Measurements from ENCODE around the gene TUG1. TPM values are rescaled to one million over a fixed set of nuclear protein-coding genes. Genes with fewer than 3 reads are reported as not detected.

TUG1 gene
- polyA plus RNA-seq (2013, experiment 1 of 4), result 139 TPM
- polyA plus RNA-seq (2013, experiment 2 of 4), result 153 TPM
- polyA plus RNA-seq (2013, experiment 3 of 4), result 109 TPM
- 132 TPM for polyA plus RNA-seq (2013, experiment 4 of 4)

DNA sequence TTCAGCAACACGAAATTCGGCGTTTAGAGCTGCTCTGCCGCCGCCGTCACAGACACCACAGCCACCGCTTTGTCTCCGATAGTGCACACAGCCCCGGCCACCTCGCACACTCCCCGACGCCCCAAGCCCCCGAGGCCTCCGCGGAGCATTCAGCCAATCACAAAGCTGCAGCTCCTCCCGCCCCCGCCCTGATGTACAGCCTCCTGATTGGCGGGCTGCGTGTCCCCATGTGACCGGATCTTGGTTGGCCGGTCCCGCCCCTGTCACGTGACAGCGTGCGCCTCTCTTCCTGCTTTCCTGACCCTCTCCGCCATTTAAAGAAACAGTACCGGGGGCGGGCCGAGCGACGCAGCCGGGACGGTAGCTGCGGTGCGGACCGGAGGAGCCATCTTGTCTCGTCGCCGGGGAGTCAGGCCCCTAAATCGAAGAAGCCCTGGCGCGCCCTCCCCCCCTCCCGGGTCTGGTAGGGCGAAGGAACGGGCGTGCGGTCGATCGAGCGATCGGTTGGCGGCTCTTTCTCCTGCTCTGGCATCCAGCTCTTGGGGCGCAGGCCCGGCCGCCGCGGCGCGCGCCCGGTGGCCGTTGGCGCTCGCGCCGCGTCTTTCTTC is at the start of gene TUG1:
Gene TUG1 (plus strand): TSS at position 342 of the 608 bp plus-strand sequence.
- Histone ChIP-seq H3K4me3 (ENCODE audit: insufficient read depth, low read depth, low read length) (peak within 1 kb of the TSS; percentile 91), H3K27me3 (ENCODE audit: control insufficient read depth, insufficient read depth, low read length, poor library complexity, severe bottlenecking) (no peaks in the 10 kb centered on the region), H3K36me3 (ENCODE audit: control insufficient read depth, insufficient read depth, low read length) (peaks cover 46% of the 10 kb centered on the region), H3K4me1 (ENCODE audit: control insufficient read depth, insufficient read depth, low read length) (no peaks in the 10 kb centered on the region), H3K9me3 (ENCODE audit: control insufficient read depth, low read length) (peaks cover 22% of the 10 kb centered on the region), H3K27ac (ENCODE audit: insufficient read depth, low read depth, low read length, poor library complexity, severe bottlenecking) (peak within 1 kb of the TSS; percentile 89)
- 0% methylated on average over 67 of the region's 67 CpGs for WGBS, 2 experiments

GRCh38 chr22:30919973-30920372 is 49.1 kb upstream of the TUG1 start:
- H3K9me3 ChIP-seq (ENCODE audit: control insufficient read depth, low read length), result no peaks in the 10 kb centered on the region
- no peaks in the 10 kb centered on the region for H3K4me1 ChIP-seq (ENCODE audit: control insufficient read depth, insufficient read depth, low read length)
- no peak overlapping the region for H3K4me3 ChIP-seq (ENCODE audit: insufficient read depth, low read depth, low read length)
- WGBS, 2 experiments, result 84 to 92% methylated on average over 7 of the region's 7 CpGs
- peaks cover 2% of the 10 kb centered on the region for H3K36me3 ChIP-seq (ENCODE audit: control insufficient read depth, insufficient read depth, low read length)
- no peaks in the 10 kb centered on the region for H3K27me3 ChIP-seq (ENCODE audit: control insufficient read depth, insufficient read depth, low read length, poor library complexity, severe bottlenecking)
- H3K27ac ChIP-seq (ENCODE audit: insufficient read depth, low read depth, low read length, poor library complexity, severe bottlenecking), result no peak overlapping the region

- H3K4me1 ChIP-seq (ENCODE audit: control insufficient read depth, insufficient read depth, low read length), result no peaks in the 10 kb centered on the region
- no peak overlapping the region for H3K27ac ChIP-seq (ENCODE audit: insufficient read depth, low read depth, low read length, poor library complexity, severe bottlenecking)
- H3K27me3 ChIP-seq (ENCODE audit: control insufficient read depth, insufficient read depth, low read length, poor library complexity, severe bottlenecking), result no peaks in the 10 kb centered on the region
- no peak overlapping the region for H3K4me3 ChIP-seq (ENCODE audit: insufficient read depth, low read depth, low read length)
- no peaks in the 10 kb centered on the region for H3K9me3 ChIP-seq (ENCODE audit: control insufficient read depth, low read length)
- WGBS, 2 experiments, result 13 to 16% methylated on average over 9 of the region's 9 CpGs
- H3K36me3 ChIP-seq (ENCODE audit: control insufficient read depth, insufficient read depth, low read length), result peaks cover 5% of the 10 kb centered on the region
Observed at GRCh38 chr22:30920407-30920806, 48.7 kb upstream of the TUG1 start.

DNA sequence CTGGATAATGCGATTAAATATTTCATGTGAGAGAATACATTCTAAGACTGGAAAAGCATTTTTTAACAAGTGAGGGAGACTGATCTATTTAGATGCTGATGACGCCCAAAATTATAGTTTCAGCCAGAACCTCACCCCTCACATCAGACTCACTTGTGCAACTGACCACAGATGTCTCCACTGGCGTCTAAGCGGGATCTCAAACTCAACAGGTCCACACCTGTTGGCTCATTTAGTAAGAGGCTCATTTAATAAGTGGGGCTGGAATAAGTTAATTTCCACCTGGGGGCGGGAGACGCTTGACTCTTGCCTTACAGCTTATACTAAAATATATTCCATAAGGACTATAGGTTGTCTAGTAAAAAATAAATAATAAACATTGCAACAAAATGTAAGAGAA is 48.0 kb upstream of the TUG1 start:
- Histone ChIP-seq H3K27me3 (ENCODE audit: control insufficient read depth, insufficient read depth, low read length, poor library complexity, severe bottlenecking) (no peaks in the 10 kb centered on the region), H3K9me3 (ENCODE audit: control insufficient read depth, low read length) (no peaks in the 10 kb centered on the region), H3K4me1 (ENCODE audit: control insufficient read depth, insufficient read depth, low read length) (no peaks in the 10 kb centered on the region), H3K4me3 (ENCODE audit: insufficient read depth, low read depth, low read length) (no peak overlapping the region), H3K36me3 (ENCODE audit: control insufficient read depth, insufficient read depth, low read length) (peaks cover 5% of the 10 kb centered on the region), H3K27ac (ENCODE audit: insufficient read depth, low read depth, low read length, poor library complexity, severe bottlenecking) (no peak overlapping the region)
- WGBS, 2 experiments, result 95 to 97% methylated on average over 4 of the region's 6 CpGs

DNA sequence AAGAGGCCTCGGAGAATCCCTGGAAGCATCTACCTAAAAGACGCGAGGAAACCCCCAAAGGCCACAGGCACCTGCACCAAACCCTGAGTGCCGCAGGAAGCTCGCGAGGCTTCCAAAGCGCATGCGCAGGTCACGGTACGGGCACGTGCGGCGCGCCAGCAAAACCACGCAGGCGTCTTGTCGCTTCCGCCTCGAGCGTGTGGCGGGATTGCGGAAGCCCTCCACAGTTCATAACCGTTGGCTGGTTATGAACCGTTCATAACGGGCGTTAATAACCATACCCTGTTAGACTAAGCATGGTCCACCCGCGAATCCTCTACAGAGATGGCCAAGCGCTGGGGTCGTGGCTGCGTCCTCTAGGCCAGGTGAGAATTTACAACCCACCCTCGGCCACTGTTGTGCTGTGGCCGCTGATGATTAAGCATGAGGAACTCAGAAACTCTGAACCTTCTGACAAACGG is 46.9 kb upstream of the TUG1 start:
- no peaks in the 10 kb centered on the region for H3K27me3 ChIP-seq (ENCODE audit: control insufficient read depth, insufficient read depth, low read length, poor library complexity, severe bottlenecking)
- no peak overlapping the region for H3K27ac ChIP-seq (ENCODE audit: insufficient read depth, low read depth, low read length, poor library complexity, severe bottlenecking)
- no peaks in the 10 kb centered on the region for H3K9me3 ChIP-seq (ENCODE audit: control insufficient read depth, low read length)
- 95% methylated on average over 34 of the region's 34 CpGs for WGBS, 2 experiments
- H3K4me1 ChIP-seq (ENCODE audit: control insufficient read depth, insufficient read depth, low read length), result no peaks in the 10 kb centered on the region
- peaks cover 12% of the 10 kb centered on the region for H3K36me3 ChIP-seq (ENCODE audit: control insufficient read depth, insufficient read depth, low read length)
- no peak overlapping the region for H3K4me3 ChIP-seq (ENCODE audit: insufficient read depth, low read depth, low read length)

DNA sequence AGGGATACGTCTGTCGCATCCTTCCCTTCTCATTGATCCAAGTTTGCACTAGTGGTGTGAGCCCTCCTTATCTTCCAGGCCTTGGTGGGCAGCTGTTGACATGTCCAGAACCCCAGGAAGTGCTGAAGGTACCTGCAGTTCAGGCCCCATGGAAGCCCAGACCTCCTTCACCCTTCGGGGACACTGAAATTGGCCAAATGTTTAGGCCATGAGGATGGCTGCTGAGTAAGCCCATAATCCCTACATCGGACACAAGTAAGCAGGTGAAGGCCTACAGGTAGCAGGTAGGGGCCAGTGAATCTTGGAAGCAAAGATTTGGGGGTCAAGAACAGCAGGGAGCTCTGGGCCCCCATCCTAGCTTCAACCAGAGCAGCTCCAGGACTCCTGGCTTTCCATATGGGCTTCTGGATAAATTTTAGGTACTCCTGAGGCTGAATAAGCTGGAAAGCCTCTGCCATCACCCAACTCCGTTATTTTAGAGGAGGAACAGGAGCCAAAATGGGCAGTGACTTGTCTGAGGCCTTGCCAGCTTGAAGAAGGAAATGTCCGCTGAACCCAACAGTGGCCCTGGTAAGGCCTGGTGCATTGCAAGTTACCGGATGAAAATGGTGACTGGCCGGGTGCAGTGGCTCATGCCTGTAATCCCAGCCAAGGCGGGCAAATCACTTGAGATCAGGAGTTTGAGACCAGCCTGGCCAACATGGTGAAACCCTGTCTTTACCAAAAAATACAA is 45.7 kb upstream of the TUG1 start:
- H3K4me3 ChIP-seq (ENCODE audit: insufficient read depth, low read depth, low read length), result no peak overlapping the region
- no peak overlapping the region for H3K27ac ChIP-seq (ENCODE audit: insufficient read depth, low read depth, low read length, poor library complexity, severe bottlenecking)
- H3K27me3 ChIP-seq (ENCODE audit: control insufficient read depth, insufficient read depth, low read length, poor library complexity, severe bottlenecking), result no peaks in the 10 kb centered on the region
- no peaks in the 10 kb centered on the region for H3K4me1 ChIP-seq (ENCODE audit: control insufficient read depth, insufficient read depth, low read length)
- 94 to 96% methylated on average over 9 of the region's 9 CpGs for WGBS, 2 experiments
- no peaks in the 10 kb centered on the region for H3K9me3 ChIP-seq (ENCODE audit: control insufficient read depth, low read length)
- H3K36me3 ChIP-seq (ENCODE audit: control insufficient read depth, insufficient read depth, low read length), result peaks cover 23% of the 10 kb centered on the region

GRCh38 chr22:30925667-30926066 is 43.4 kb upstream of the TUG1 start:
- H3K27me3 ChIP-seq (ENCODE audit: control insufficient read depth, insufficient read depth, low read length, poor library complexity, severe bottlenecking), result no peaks in the 10 kb centered on the region
- H3K9me3 ChIP-seq (ENCODE audit: control insufficient read depth, low read length), result no peaks in the 10 kb centered on the region
- H3K4me1 ChIP-seq (ENCODE audit: control insufficient read depth, insufficient read depth, low read length), result no peaks in the 10 kb centered on the region
- no peak overlapping the region for H3K27ac ChIP-seq (ENCODE audit: insufficient read depth, low read depth, low read length, poor library complexity, severe bottlenecking)
- H3K36me3 ChIP-seq (ENCODE audit: control insufficient read depth, insufficient read depth, low read length), result peaks cover 35% of the 10 kb centered on the region
- 94 to 97% methylated on average over 5 of the region's 5 CpGs for WGBS, 2 experiments
- no peak overlapping the region for H3K4me3 ChIP-seq (ENCODE audit: insufficient read depth, low read depth, low read length)

- Histone ChIP-seq H3K27me3 (ENCODE audit: control insufficient read depth, insufficient read depth, low read length, poor library complexity, severe bottlenecking) (no peaks in the 10 kb centered on the region), H3K4me1 (ENCODE audit: control insufficient read depth, insufficient read depth, low read length) (no peaks in the 10 kb centered on the region), H3K27ac (ENCODE audit: insufficient read depth, low read depth, low read length, poor library complexity, severe bottlenecking) (no peak overlapping the region), H3K9me3 (ENCODE audit: control insufficient read depth, low read length) (no peaks in the 10 kb centered on the region), H3K36me3 (ENCODE audit: control insufficient read depth, insufficient read depth, low read length) (peaks cover 43% of the 10 kb centered on the region), H3K4me3 (ENCODE audit: insufficient read depth, low read depth, low read length) (no peak overlapping the region)
- WGBS, 2 experiments, result 93 to 95% methylated on average over 4 of the region's 4 CpGs
Observed at GRCh38 chr22:30926706-30927105, 42.4 kb upstream of the TUG1 start.

DNA sequence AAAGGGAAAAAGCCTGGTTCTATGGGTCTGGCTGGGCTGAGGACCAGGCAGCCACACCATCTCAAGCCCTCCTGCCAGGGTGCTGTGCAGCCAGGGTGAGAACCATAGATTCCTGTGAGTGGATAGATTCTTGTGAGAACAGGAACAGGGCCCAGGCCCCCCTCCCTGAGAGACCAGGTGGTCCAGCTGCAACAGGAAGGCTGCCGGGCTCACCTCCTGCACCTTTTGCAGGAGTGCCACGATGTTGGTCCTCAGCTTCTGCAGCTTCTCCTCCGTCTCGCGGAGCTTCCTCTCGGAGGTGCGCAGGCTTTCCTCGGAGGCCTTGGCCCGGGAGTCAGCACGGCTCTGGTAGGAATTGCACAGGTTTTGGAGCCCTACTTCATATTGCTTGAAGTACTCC is 41.3 kb upstream of the TUG1 start:
- 95 to 96% methylated on average over 10 of the region's 10 CpGs for WGBS, 2 experiments
- H3K4me3 ChIP-seq (ENCODE audit: insufficient read depth, low read depth, low read length), result no peak overlapping the region

GRCh38 chr22:30928401-30928800 is 40.7 kb upstream of the TUG1 start:
- H3K4me3 ChIP-seq (ENCODE audit: insufficient read depth, low read depth, low read length), result no peak overlapping the region
- H3K27ac ChIP-seq (ENCODE audit: insufficient read depth, low read depth, low read length, poor library complexity, severe bottlenecking), result no peak overlapping the region
- WGBS, 2 experiments, result 94 to 97% methylated on average over 6 of the region's 6 CpGs
- no peaks in the 10 kb centered on the region for H3K4me1 ChIP-seq (ENCODE audit: control insufficient read depth, insufficient read depth, low read length)
- H3K27me3 ChIP-seq (ENCODE audit: control insufficient read depth, insufficient read depth, low read length, poor library complexity, severe bottlenecking), result no peaks in the 10 kb centered on the region
- H3K36me3 ChIP-seq (ENCODE audit: control insufficient read depth, insufficient read depth, low read length), result peaks cover 58% of the 10 kb centered on the region
- H3K9me3 ChIP-seq (ENCODE audit: control insufficient read depth, low read length), result no peaks in the 10 kb centered on the region

More for the DNA sequence above, 41.3 kb upstream of the TUG1 start:
- no peaks in the 10 kb centered on the region for H3K4me1 ChIP-seq (ENCODE audit: control insufficient read depth, insufficient read depth, low read length)
- H3K27ac ChIP-seq (ENCODE audit: insufficient read depth, low read depth, low read length, poor library complexity, severe bottlenecking), result no peak overlapping the region
- no peaks in the 10 kb centered on the region for H3K9me3 ChIP-seq (ENCODE audit: control insufficient read depth, low read length)
- H3K27me3 ChIP-seq (ENCODE audit: control insufficient read depth, insufficient read depth, low read length, poor library complexity, severe bottlenecking), result no peaks in the 10 kb centered on the region
- H3K36me3 ChIP-seq (ENCODE audit: control insufficient read depth, insufficient read depth, low read length), result peaks cover 52% of the 10 kb centered on the region
